Neural progenitor cell (in vitro differentiated cells): ENCODE measurements around the gene CHKA. TPM values are rescaled to one million over a fixed set of nuclear protein-coding genes. Genes with fewer than 3 reads are reported as not detected.

Experiments
- DNase-seq: peaks from one replicate; pipeline ENCODE4 v3.0.0-alpha.2; 2016; ENCODE audit warnings: low spot score
- H2AFZ ChIP-seq: fragments of 200-600 bp; sonication (generic); replicated peaks from 2 replicates; pipeline ENCODE4 v1.6.1; 2016; ENCODE audit warnings: antibody characterized with exemption
- H3F3A ChIP-seq: fragments of 200-600 bp; sonication (generic); 2 replicates; pipeline ENCODE4 v1.6.1; 2016; ENCODE audit warnings: antibody characterized with exemption, low read depth
- H3K27ac ChIP-seq: fragments of 200-600 bp; sonication (generic); 2 replicates; pipeline ENCODE4 v1.5.1; 2016; ENCODE audit warnings: mild to moderate bottlenecking
- H3K27me3 ChIP-seq: fragments of 200-600 bp; sonication (generic); 2 replicates; pipeline ENCODE4 v1.6.1; 2016; ENCODE audit warnings: mild to moderate bottlenecking, moderate library complexity
- H3K36me3 ChIP-seq: fragments of 200-600 bp; sonication (generic); 2 replicates; pipeline ENCODE4 v1.5.1; 2016
- H3K4me1 ChIP-seq: fragments of 200-600 bp; sonication (generic); 2 replicates; pipeline ENCODE4 v1.6.1; 2016; ENCODE audit warnings: mixed run types
- H3K4me2 ChIP-seq: fragments of 200-600 bp; sonication (generic); 2 replicates; pipeline ENCODE4 v1.6.1; 2016
- H3K4me3 ChIP-seq: fragments of 200-600 bp; sonication (generic); 2 replicates; pipeline ENCODE4 v1.5.1; 2016
- H3K79me2 ChIP-seq: fragments of 200-600 bp; sonication (generic); 2 replicates; pipeline ENCODE4 v1.6.1; 2016; ENCODE audit warnings: low read depth
- H3K9ac ChIP-seq: fragments of 200-600 bp; sonication (generic); 2 replicates; pipeline ENCODE4 v1.6.1; 2016
- H3K9me3 ChIP-seq: fragments of 200-600 bp; sonication (generic); 2 replicates; pipeline ENCODE4 v1.5.1; 2016; ENCODE audit warnings: low read depth
- H4K20me1 ChIP-seq: fragments of 200-600 bp; sonication (generic); 2 replicates; pipeline ENCODE4 v1.6.1; 2016; ENCODE audit warnings: low read depth
- H3K27ac Mint-ChIP-seq: 3 replicates; pipeline ENCODE4 v1.8.0; 2021; ENCODE audit warnings: mixed read lengths
- H3K27me3 Mint-ChIP-seq: 2 replicates; pipeline ENCODE4 v1.8.0; 2022; ENCODE audit warnings: low read depth, mild to moderate bottlenecking, inconsistent platforms, moderate library complexity, mixed read lengths; ENCODE audit not compliant: insufficient read depth
- H3K36me3 Mint-ChIP-seq: 3 replicates; pipeline ENCODE4 v1.8.0; 2021; ENCODE audit warnings: mixed read lengths
- H3K4me1 Mint-ChIP-seq: 3 replicates; pipeline ENCODE4 v1.8.0; 2021; ENCODE audit warnings: mixed read lengths
- H3K4me3 Mint-ChIP-seq: 3 replicates; pipeline ENCODE4 v1.8.0; 2021; ENCODE audit warnings: mild to moderate bottlenecking, moderate library complexity, mixed read lengths
- H3K9me3 Mint-ChIP-seq: 3 replicates; pipeline ENCODE4 v1.8.0; 2020; ENCODE audit warnings: mixed read lengths
- EZH2 ChIP-seq: fragments of 200-600 bp; sonication (generic); IDR thresholded peaks from 2 replicates; pipeline ENCODE4 v1.6.1; 2017; ENCODE audit warnings: antibody characterized with exemption, mild to moderate bottlenecking, moderate library complexity
- EZH2phosphoT487 ChIP-seq: fragments of 200-600 bp; sonication (generic); IDR thresholded peaks from 2 replicates; pipeline ENCODE4 v1.6.1; 2017; ENCODE audit warnings: antibody characterized with exemption
- total RNA-seq: library from RNA; depleted of rRNA; stranded (reverse); fragments of >200 nt; gene quantifications from 2 replicates; pipeline ENCODE4 v1.2.3, GENCODE V29; 2015; ENCODE audit warnings: low replicate concordance
- TF ChIP-seq, protein P1 (sequence below): fragments of 200-600 bp; sonication (generic); IDR thresholded peaks from 2 replicates; pipeline ENCODE4 v1.5.1; 2017; ENCODE audit warnings: antibody characterized with exemption, mild to moderate bottlenecking

The CHKA gene
- total RNA-seq = 33.9 and 36.8 TPM in 2 replicates

DNA sequence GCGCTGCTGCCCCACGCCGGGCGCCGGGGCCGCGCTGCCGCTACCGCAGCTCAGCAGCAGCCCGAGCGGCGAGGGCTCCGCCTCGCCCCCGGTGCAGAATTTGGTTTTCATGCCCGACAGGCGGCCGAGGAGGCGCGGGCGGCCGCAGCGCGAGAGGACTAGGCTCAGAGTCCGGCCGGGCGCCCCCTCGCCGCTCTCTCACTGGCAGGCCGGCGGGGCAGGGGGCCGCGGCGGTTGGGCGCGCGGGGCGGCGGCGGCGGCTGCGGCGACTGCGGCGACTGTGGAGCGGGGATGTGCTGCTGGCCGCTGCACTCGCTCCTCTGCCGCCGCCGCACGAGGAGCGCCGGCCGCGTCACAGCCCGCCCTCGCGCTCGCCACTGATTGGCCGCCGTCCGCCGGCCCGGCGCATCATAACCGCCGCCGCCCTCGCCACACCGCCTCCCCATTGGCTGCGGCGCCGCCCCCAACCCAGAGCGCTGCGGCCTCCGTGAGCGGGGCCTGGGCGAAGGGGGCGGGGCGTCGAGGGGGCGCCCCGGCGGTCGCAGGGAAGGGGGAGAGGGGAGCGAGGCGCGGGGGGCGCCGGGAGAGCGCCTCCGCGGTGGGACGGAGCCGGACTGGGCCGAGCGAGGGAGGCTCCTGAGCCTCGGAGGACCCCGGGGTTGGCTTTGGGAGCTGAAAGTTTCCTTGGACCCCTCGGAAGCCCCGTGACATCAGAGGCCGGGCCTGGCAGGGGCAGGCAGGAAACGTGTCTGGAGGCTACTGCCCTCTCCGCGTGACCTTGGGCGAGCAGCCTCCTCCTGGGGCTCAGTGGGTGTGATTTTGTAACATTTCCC, at the start of gene CHKA:
CHKA (minus strand) TSS at position 322 of the 833 bp plus-strand sequence; CDS start at position 111, 211 bp downstream.
- Mint-ChIP-seq H3K27me3 (peaks cover 4% of the 10 kb centered on the region), H3K4me3 (peak within 1 kb of the TSS; percentile 99), H3K27ac (peak within 1 kb of the TSS; percentile 99), H3K4me1 (peaks cover 61% of the 10 kb centered on the region), H3K36me3 (peaks cover 6% of the 10 kb centered on the region), H3K9me3 (no peaks in the 10 kb centered on the region)
- H2AFZ ChIP-seq = peak within 1 kb of the TSS; percentile 70
- peaks cover 36% of the 10 kb centered on the region for H3K4me1 ChIP-seq
- H3K9ac ChIP-seq = peak within 1 kb of the TSS; percentile 40
- peaks cover 25% of the 10 kb centered on the region for H3F3A ChIP-seq
- no peaks in the 10 kb centered on the region for H3K36me3 ChIP-seq
- H3K4me3 ChIP-seq = peak within 1 kb of the TSS; percentile 98
- H3K27ac ChIP-seq = peak within 1 kb of the TSS; percentile 95
- H3K4me2 ChIP-seq = peak within 1 kb of the TSS; percentile 96
- H3K9me3 ChIP-seq = no peaks in the 10 kb centered on the region
- no peaks in the 10 kb centered on the region for H3K27me3 ChIP-seq
- H4K20me1 ChIP-seq = peaks cover 8% of the 10 kb centered on the region
- peaks cover 42% of the 10 kb centered on the region for H3K79me2 ChIP-seq
- peak; percentile 98 for DNase-seq
- TF ChIP-seq, protein P1, sequence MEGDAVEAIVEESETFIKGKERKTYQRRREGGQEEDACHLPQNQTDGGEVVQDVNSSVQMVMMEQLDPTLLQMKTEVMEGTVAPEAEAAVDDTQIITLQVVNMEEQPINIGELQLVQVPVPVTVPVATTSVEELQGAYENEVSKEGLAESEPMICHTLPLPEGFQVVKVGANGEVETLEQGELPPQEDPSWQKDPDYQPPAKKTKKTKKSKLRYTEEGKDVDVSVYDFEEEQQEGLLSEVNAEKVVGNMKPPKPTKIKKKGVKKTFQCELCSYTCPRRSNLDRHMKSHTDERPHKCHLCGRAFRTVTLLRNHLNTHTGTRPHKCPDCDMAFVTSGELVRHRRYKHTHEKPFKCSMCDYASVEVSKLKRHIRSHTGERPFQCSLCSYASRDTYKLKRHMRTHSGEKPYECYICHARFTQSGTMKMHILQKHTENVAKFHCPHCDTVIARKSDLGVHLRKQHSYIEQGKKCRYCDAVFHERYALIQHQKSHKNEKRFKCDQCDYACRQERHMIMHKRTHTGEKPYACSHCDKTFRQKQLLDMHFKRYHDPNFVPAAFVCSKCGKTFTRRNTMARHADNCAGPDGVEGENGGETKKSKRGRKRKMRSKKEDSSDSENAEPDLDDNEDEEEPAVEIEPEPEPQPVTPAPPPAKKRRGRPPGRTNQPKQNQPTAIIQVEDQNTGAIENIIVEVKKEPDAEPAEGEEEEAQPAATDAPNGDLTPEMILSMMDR = no peak
- TF ChIP-seq EZH2phosphoT487 = no peak

DNA sequence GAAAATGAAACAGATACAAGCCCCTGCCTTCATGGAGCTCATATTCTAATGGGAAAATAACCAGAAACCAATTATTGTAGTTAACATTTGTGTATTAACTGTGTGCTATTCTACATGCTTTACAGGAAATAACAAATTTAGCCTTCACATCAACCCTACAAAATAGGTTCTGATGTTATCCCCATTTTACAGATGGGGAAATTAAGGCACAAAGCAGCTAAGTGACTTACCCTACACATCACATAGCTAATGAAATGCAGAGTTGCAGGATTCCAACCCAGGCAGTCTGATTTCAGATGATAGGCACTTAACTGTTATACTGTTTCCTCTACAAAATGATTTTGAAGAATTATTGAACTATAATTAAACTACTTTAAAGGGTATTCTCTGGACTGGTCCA, 48.3 kb upstream of the CHKA start:
- no peaks in the 10 kb centered on the region for H3F3A ChIP-seq
- no peak overlapping the region for H3K9ac ChIP-seq
- no peaks in the 10 kb centered on the region for H4K20me1 ChIP-seq
- no peak overlapping the region for H3K4me2 ChIP-seq
- H3K4me1 ChIP-seq = no peaks in the 10 kb centered on the region
- no peak overlapping the region for H3K27ac Mint-ChIP-seq
- H3K36me3 ChIP-seq = peaks cover 18% of the 10 kb centered on the region
- no peaks in the 10 kb centered on the region for H3K9me3 Mint-ChIP-seq
- DNase-seq = no peak
- no peaks in the 10 kb centered on the region for H3K79me2 ChIP-seq
- H3K36me3 Mint-ChIP-seq = peaks cover 39% of the 10 kb centered on the region
- H3K4me3 ChIP-seq = no peak overlapping the region
- no peak overlapping the region for H3K4me3 Mint-ChIP-seq
- H3K27me3 ChIP-seq = no peaks in the 10 kb centered on the region
- no peak overlapping the region for H3K27ac ChIP-seq
- TF ChIP-seq EZH2phosphoT487 = no peak
- TF ChIP-seq EZH2 = no peak
- TF ChIP-seq, protein P1 = no peak
- no peak overlapping the region for H2AFZ ChIP-seq
- peaks cover 2% of the 10 kb centered on the region for H3K27me3 Mint-ChIP-seq
- no peaks in the 10 kb centered on the region for H3K4me1 Mint-ChIP-seq
- no peaks in the 10 kb centered on the region for H3K9me3 ChIP-seq

DNA sequence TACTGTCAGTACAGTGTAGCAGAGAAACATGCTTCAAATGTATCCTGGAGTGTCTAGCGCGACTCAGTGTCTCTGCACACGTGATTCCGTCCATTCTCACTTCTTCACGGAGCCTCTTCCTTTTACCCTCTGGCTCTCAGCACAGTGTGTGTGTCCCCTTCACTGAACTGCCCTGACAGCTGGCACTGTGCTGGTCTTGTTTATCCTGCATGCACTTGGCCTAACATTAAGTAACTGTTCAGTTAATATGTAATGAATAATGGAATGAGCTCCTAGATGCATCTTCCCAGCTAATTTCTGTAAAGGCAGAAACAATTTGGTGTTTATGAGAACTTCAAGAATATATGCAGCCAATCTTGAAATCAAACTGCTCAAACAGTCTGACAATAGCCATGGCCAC, 47.5 kb upstream of the CHKA start:
- Histone ChIP-seq H3K36me3 (peaks cover 14% of the 10 kb centered on the region), H2AFZ (no peak overlapping the region)
- H3K4me1 Mint-ChIP-seq = no peaks in the 10 kb centered on the region

More for the DNA sequence above, 47.5 kb upstream of the CHKA start:
- no peaks in the 10 kb centered on the region for H3K79me2 ChIP-seq
- H3K4me1 ChIP-seq = no peaks in the 10 kb centered on the region
- Mint-ChIP-seq H3K36me3 (peaks cover 34% of the 10 kb centered on the region), H3K4me3 (no peak overlapping the region), H3K27ac (no peak overlapping the region), H3K27me3 (peaks cover 2% of the 10 kb centered on the region), H3K9me3 (no peaks in the 10 kb centered on the region)
- no peak overlapping the region for H3K4me3 ChIP-seq
- H3K4me2 ChIP-seq = no peak overlapping the region
- TF ChIP-seq, protein P1 = no peak
- TF ChIP-seq EZH2 = no peak
- no peak for TF ChIP-seq EZH2phosphoT487
- H3K27ac ChIP-seq = no peak overlapping the region
- H3K9ac ChIP-seq = no peak overlapping the region
- no peaks in the 10 kb centered on the region for H3K27me3 ChIP-seq
- no peaks in the 10 kb centered on the region for H3K9me3 ChIP-seq
- H4K20me1 ChIP-seq = no peaks in the 10 kb centered on the region
- no peaks in the 10 kb centered on the region for H3F3A ChIP-seq
- no peak for DNase-seq
